Fibroblast of lung (primary cell): ENCODE results near the gene RABGAP1L. TPM values are rescaled to one million over a fixed set of nuclear protein-coding genes. Genes with fewer than 3 reads are reported as not detected.

Experiments
- DNase-seq, 2 donors: peaks; one replicate each; pipeline versions ENCODE4 v3.0.0 to v3.0.0-alpha.2; 2010; ENCODE audit warnings: low read depth in 2 of 2
- H2AFZ ChIP-seq: 2 replicates; pipeline ENCODE4 v1.5.1; 2012; ENCODE audit warnings: low read length, control low read depth, inconsistent platforms
- H3K27ac ChIP-seq: 2 replicates; pipeline ENCODE4 v1.5.1; 2011; ENCODE audit warnings: low read length, control low read depth; ENCODE audit not compliant: insufficient read depth
- H3K27me3 ChIP-seq: 2 replicates; pipeline ENCODE4 v1.5.1; 2011; ENCODE audit warnings: mild to moderate bottlenecking, low read length; ENCODE audit not compliant: control insufficient read depth, insufficient read depth
- H3K36me3 ChIP-seq: 2 replicates; pipeline ENCODE4 v1.5.1; 2011; ENCODE audit warnings: low read length; ENCODE audit not compliant: control insufficient read depth, insufficient read depth
- H3K4me1 ChIP-seq: 2 replicates; pipeline ENCODE4 v1.5.1; 2011; ENCODE audit warnings: low read length; ENCODE audit not compliant: control insufficient read depth, insufficient read depth; ENCODE audit errors: extremely low read depth
- H3K4me2 ChIP-seq: 2 replicates; pipeline ENCODE4 v1.5.1; 2011; ENCODE audit warnings: low read length, control low read depth; ENCODE audit not compliant: insufficient read depth; ENCODE audit errors: extremely low read depth
- H3K4me3 ChIP-seq, 4 experiments: fragments of 200-600 bp in 1 of 4; sonication (generic) in 1 of 4; replicated peaks in 1 of 4; 2 replicates each; pipeline ENCODE4 v1.5.1; 2011 to 2016; ENCODE audit warnings: low read length in 4 of 4, low read depth in 3 of 4, mild to moderate bottlenecking in 3 of 4, control low read depth in 2 of 4, inconsistent platforms in 1 of 4, mixed read lengths in 1 of 4; ENCODE audit not compliant: insufficient read depth in 1 of 4; ENCODE audit errors: control extremely low read depth in 1 of 4
- H3K79me2 ChIP-seq: 2 replicates; pipeline ENCODE4 v1.5.1; 2012; ENCODE audit warnings: mild to moderate bottlenecking, low read length, inconsistent platforms; ENCODE audit not compliant: control insufficient read depth, insufficient read depth
- H3K9ac ChIP-seq: 2 replicates; pipeline ENCODE4 v1.5.1; 2011; ENCODE audit warnings: mild to moderate bottlenecking, low read length, control low read depth; ENCODE audit not compliant: insufficient read depth
- H3K9me3 ChIP-seq: 2 replicates; pipeline ENCODE4 v1.5.1; 2012; ENCODE audit warnings: low read depth, low read length; ENCODE audit not compliant: control insufficient read depth, insufficient read depth
- H4K20me1 ChIP-seq: 2 replicates; pipeline ENCODE4 v1.5.1; 2011; ENCODE audit warnings: low read length; ENCODE audit not compliant: control insufficient read depth, insufficient read depth; ENCODE audit errors: extremely low read depth
- EZH2 ChIP-seq: IDR thresholded peaks from 2 replicates; pipeline ENCODE4 v1.5.1; 2012; ENCODE audit warnings: low read length, control low read depth, mild to moderate bottlenecking; ENCODE audit errors: missing control alignments
- polyA plus RNA-seq, 2 donors: library from polyadenylated mRNA; depleted of rRNA in 1 of 2; stranded (reverse) in 1 of 2; unstranded in 1 of 2; fragments of >200 nt; gene quantifications; 2 replicates each; pipeline ENCODE4 v1.2.1, GENCODE V29; 2011 to 2012; ENCODE audit warnings: missing spikeins in 1 of 2
- total RNA-seq: library from RNA; depleted of rRNA; stranded (reverse); fragments of >200 nt; gene quantifications from 2 replicates; pipeline ENCODE4 v1.2.1, GENCODE V29; 2014
- TF ChIP-seq, protein P1 (sequence below), 2 donors: IDR thresholded peaks in 1 of 2; conservative IDR thresholded peaks in 1 of 2; 1 replicate in 1 of 2; 2 replicates in 1 of 2; pipeline ENCODE4 v1.5.1; 2011 to 2012; ENCODE audit warnings: low read length in 2 of 2, control low read depth in 1 of 2, inconsistent platforms in 1 of 2, low read depth in 1 of 2, mild to moderate bottlenecking in 1 of 2

The RABGAP1L gene
- total and polyA plus RNA-seq, 2 donors (not counting 1 experiment from before 2014, with no cell fraction given) = 33.8 to 36.5 TPM

DNA sequence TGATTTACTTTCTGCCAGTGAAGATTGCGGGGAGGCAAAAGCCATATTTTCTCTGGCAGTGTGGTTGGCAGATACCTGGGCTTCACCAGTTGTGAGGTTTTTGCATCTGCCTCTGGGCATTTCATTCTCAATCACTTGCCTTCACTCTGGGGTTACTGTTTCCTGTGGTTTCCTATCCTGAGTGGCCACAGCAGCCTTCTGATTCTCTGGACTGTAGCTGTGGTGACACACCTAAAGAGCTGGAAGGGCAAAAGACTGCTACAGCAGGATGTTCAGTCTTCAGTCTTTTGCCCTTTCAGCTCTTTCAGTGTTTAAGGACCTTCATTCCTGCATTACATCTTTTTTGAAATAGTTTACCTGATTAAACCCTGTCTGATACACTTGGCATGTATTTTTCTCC lies 237.9 kb downstream of the RABGAP1L start:
- TF ChIP-seq, protein P1, sequence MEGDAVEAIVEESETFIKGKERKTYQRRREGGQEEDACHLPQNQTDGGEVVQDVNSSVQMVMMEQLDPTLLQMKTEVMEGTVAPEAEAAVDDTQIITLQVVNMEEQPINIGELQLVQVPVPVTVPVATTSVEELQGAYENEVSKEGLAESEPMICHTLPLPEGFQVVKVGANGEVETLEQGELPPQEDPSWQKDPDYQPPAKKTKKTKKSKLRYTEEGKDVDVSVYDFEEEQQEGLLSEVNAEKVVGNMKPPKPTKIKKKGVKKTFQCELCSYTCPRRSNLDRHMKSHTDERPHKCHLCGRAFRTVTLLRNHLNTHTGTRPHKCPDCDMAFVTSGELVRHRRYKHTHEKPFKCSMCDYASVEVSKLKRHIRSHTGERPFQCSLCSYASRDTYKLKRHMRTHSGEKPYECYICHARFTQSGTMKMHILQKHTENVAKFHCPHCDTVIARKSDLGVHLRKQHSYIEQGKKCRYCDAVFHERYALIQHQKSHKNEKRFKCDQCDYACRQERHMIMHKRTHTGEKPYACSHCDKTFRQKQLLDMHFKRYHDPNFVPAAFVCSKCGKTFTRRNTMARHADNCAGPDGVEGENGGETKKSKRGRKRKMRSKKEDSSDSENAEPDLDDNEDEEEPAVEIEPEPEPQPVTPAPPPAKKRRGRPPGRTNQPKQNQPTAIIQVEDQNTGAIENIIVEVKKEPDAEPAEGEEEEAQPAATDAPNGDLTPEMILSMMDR (conservative IDR thresholded peaks at IDR 0.05 in 1 of 2, IDR thresholded peaks at IDR 0.05 in 1 of 2; ENCODE audit: low read depth in 1 of 2, low read length in 2 of 2) = no peak
- no peak for TF ChIP-seq EZH2
- Histone ChIP-seq H3K79me2 (no peaks in the 10 kb centered on the region), H3K4me3 (no peak overlapping the region), H2AFZ (no peak overlapping the region), H3K4me2 (no peak overlapping the region), H3K9ac (no peak overlapping the region), H3K36me3 (no peaks in the 10 kb centered on the region), H3K27ac (no peak overlapping the region), H3K27me3 (no peaks in the 10 kb centered on the region), H3K4me1 (no peaks in the 10 kb centered on the region), H4K20me1 (no peaks in the 10 kb centered on the region), H3K9me3 (no peaks in the 10 kb centered on the region)
- peak in 1 of 2 donors; percentile 70 for DNase-seq

DNA sequence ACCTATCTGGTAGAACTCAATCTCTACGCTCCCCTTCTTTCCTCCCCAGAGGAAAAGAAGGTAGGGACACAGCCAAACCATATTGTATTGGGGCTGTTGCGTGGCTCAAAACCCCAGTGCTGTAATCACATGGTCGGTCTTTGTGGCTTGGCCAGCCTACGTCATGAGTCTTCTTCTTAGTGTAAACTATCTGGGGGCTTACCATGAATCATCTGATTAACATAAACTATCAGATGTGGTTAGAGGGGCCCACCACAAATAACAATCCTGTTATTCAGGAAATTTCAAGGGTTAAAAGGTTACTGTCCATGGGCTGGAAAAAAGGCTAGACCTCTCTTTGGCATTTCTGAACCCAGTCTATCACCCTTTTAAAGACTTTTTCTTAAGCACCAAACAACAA lies 238.9 kb downstream of the RABGAP1L start:
- DNase-seq = peak; percentile 93 to 94
- no peak overlapping the region for H3K4me3 ChIP-seq
- no peaks in the 10 kb centered on the region for H3K27me3 ChIP-seq
- no peaks in the 10 kb centered on the region for H4K20me1 ChIP-seq
- TF ChIP-seq EZH2 = no peak
- TF ChIP-seq, protein P1 (conservative IDR thresholded peaks at IDR 0.05 in 1 of 2, IDR thresholded peaks at IDR 0.05 in 1 of 2; ENCODE audit: low read depth in 1 of 2, low read length in 2 of 2) = no peak
- no peaks in the 10 kb centered on the region for H3K9me3 ChIP-seq
- H3K27ac ChIP-seq = no peak overlapping the region
- H3K4me2 ChIP-seq = peak overlapping the region; percentile 10
- no peaks in the 10 kb centered on the region for H3K36me3 ChIP-seq
- H3K79me2 ChIP-seq = no peaks in the 10 kb centered on the region
- H2AFZ ChIP-seq = no peak overlapping the region
- H3K4me1 ChIP-seq = no peaks in the 10 kb centered on the region
- no peak overlapping the region for H3K9ac ChIP-seq

DNA sequence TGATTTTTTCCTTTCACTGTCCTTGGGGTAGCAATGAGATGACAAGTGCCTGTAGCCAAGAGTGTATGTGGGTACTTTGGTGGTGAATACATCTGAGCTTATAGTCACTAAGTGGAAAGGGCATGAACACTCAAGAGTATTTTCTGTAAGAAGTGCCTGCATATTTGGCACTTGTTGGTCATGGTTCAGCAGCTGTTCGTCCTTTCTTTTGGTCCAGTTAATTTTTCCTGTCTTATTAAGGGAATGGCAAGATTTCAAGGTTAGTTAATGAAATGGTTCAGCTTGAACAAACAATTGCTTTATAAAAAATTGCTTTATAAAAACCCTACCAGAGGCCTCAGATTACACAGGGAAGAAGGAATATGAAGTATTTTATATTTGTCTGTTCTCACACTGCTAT lies 239.9 kb downstream of the RABGAP1L start:
- H3K4me1 ChIP-seq = no peaks in the 10 kb centered on the region
- H3K9ac ChIP-seq = no peak overlapping the region
- H2AFZ ChIP-seq = no peak overlapping the region
- no peaks in the 10 kb centered on the region for H4K20me1 ChIP-seq
- H3K27ac ChIP-seq = no peak overlapping the region
- H3K4me2 ChIP-seq = no peak overlapping the region
- H3K4me3 ChIP-seq = no peak overlapping the region
- no peaks in the 10 kb centered on the region for H3K79me2 ChIP-seq
- TF ChIP-seq, protein P1 (conservative IDR thresholded peaks at IDR 0.05 in 1 of 2, IDR thresholded peaks at IDR 0.05 in 1 of 2; ENCODE audit: low read depth in 1 of 2, low read length in 2 of 2) = no peak
- TF ChIP-seq EZH2 = no peak
- H3K36me3 ChIP-seq = no peaks in the 10 kb centered on the region
- DNase-seq = peak; percentile 32 to 44
- H3K27me3 ChIP-seq = no peaks in the 10 kb centered on the region
- no peaks in the 10 kb centered on the region for H3K9me3 ChIP-seq
